Lung (tissue), 12 donors: ENCODE results near the gene ANG. TPM values are rescaled to one million over a fixed set of nuclear protein-coding genes. Genes with fewer than 3 reads are reported as not detected.

Experiments used
- ATAC-seq: fragments of 200-7000 bp; cut with Tn5 transposase; one replicate; pipeline ENCODE4 v1.9.1; 2020; ENCODE audit warnings: moderate number of reproducible peaks; ENCODE audit not compliant: insufficient read depth, low FRiP score
- DNase-seq, 3 donors: peaks; one replicate each; pipeline ENCODE4 v3.0.0-alpha.2; 2013 to 2017
- H3K27ac ChIP-seq, 2 donors: one replicate each; pipeline ENCODE4 v1.5.1; 2013; ENCODE audit warnings: mild to moderate bottlenecking in 2 of 2, moderate library complexity in 2 of 2, control low read depth in 1 of 2, inconsistent platforms in 1 of 2, low read depth in 1 of 2, low read length in 1 of 2
- H3K27me3 ChIP-seq, 3 donors: one replicate each; pipeline ENCODE4 v1.5.1; 2013; ENCODE audit warnings: low read length in 2 of 3; ENCODE audit not compliant: control insufficient read depth in 3 of 3, insufficient read depth in 3 of 3
- H3K36me3 ChIP-seq, 4 donors: one replicate each; pipeline ENCODE4 v1.5.1; 2013; ENCODE audit warnings: low read length in 4 of 4, mild to moderate bottlenecking in 1 of 4, moderate library complexity in 1 of 4; ENCODE audit not compliant: control insufficient read depth in 4 of 4, insufficient read depth in 4 of 4
- H3K4me1 ChIP-seq, 5 donors: one replicate each; pipeline ENCODE4 v1.5.1; 2013; ENCODE audit warnings: low read length in 5 of 5, mild to moderate bottlenecking in 2 of 5, moderate library complexity in 1 of 5; ENCODE audit not compliant: control insufficient read depth in 5 of 5, insufficient read depth in 5 of 5
- H3K4me3 ChIP-seq: one replicate; pipeline ENCODE4 v1.5.1; 2013; ENCODE audit warnings: mild to moderate bottlenecking, control low read depth, moderate library complexity
- H3K9ac ChIP-seq, 2 donors: one replicate each; pipeline ENCODE4 v1.5.1; 2013; ENCODE audit warnings: low read length in 2 of 2, control low read depth in 1 of 2; ENCODE audit not compliant: insufficient read depth in 1 of 2
- H3K9me3 ChIP-seq, 4 donors: one replicate each; pipeline ENCODE4 v1.5.1; 2013; ENCODE audit warnings: low read length in 3 of 4, mild to moderate bottlenecking in 1 of 4, moderate library complexity in 1 of 4; ENCODE audit not compliant: control insufficient read depth in 4 of 4, insufficient read depth in 3 of 4
- WGBS, 2 donors: extraction: QIAGEN DNeasy Blood & Tissue Kit; methylation state at CpG; one replicate each; pipeline ENCODE4 v1.1.7; 2013; 5-methylcytosine and 5-hydroxymethylcytosine counted together
- polyA plus RNA-seq, 2 donors: library from polyadenylated mRNA; stranded (reverse); fragments of 200-250 nt; gene quantifications; one replicate each; pipeline ENCODE4 v1.2.1, GENCODE V29; 2013
- total RNA-seq, 2 donors: library from RNA; depleted of rRNA in 1 of 2; stranded (reverse); fragments of >200 nt in 1 of 2; gene quantifications; one replicate each; pipeline ENCODE4 v1.2.1, GENCODE V29; 2014 to 2021
- TF ChIP-seq, protein P1 (sequence below): IDR thresholded peaks from 2 replicates; pipeline ENCODE4 v1.5.1; 2012; ENCODE audit warnings: mild to moderate bottlenecking; ENCODE audit errors: control extremely low read depth, extremely low read depth
- donor health status: control.
- donor health status: control.
- donor health status: Bipolar disorder and iron deficiency.
- donor health status: healthy.
- donor health status: DM: yes; HTN: yes; CAD: no.

ANG gene
- total and polyA plus RNA-seq, 4 donors: 14.0 to 27.5 (median 18.0) TPM

- peaks cover 0 to 3% (median 0%) of the 10 kb centered on the region in 4 donors for H3K9me3 ChIP-seq
- ATAC-seq (no peak), DNase-seq (no peak)
- H3K27ac ChIP-seq: no peak overlapping the region
- H3K4me1 ChIP-seq: peaks cover 0 to 5% (median 0%) of the 10 kb centered on the region in 5 donors
- no peak overlapping the region for H3K4me3 ChIP-seq
- H3K27me3 ChIP-seq: peaks cover 0 to 82% (median 51%) of the 10 kb centered on the region in 3 donors
- H3K36me3 ChIP-seq: no peaks in the 10 kb centered on the region
- H3K9ac ChIP-seq: no peak overlapping the region
- TF ChIP-seq, protein P1, sequence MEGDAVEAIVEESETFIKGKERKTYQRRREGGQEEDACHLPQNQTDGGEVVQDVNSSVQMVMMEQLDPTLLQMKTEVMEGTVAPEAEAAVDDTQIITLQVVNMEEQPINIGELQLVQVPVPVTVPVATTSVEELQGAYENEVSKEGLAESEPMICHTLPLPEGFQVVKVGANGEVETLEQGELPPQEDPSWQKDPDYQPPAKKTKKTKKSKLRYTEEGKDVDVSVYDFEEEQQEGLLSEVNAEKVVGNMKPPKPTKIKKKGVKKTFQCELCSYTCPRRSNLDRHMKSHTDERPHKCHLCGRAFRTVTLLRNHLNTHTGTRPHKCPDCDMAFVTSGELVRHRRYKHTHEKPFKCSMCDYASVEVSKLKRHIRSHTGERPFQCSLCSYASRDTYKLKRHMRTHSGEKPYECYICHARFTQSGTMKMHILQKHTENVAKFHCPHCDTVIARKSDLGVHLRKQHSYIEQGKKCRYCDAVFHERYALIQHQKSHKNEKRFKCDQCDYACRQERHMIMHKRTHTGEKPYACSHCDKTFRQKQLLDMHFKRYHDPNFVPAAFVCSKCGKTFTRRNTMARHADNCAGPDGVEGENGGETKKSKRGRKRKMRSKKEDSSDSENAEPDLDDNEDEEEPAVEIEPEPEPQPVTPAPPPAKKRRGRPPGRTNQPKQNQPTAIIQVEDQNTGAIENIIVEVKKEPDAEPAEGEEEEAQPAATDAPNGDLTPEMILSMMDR: no peak
- 82 to 84% methylated on average over 4 of the region's 4 CpGs for WGBS, 2 donors
These were observed 32.7 kb upstream of the ANG start for GRCh38 chr14:20655851-20656250.

DNA sequence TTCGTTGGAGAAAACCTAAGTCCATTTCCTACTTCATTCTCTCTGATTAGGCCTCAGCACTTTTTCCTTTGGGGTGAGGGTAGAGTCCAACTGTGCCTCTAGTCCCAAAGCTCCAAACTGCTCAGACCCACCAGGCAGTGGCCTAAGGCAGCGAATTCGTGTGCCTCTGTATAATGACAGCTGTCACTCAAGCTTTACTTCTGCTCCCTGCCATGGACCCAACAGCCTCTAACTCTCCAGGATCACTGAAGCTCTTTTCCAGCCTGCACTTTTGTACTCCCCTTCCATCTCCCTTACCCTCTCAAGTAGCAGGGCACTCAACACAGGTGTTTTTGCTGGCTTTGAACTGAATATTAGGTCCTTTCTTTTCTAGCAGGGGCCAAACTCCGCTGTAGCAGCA, 32.3 kb upstream of the ANG start:
- H3K36me3 ChIP-seq: no peaks in the 10 kb centered on the region
- no peak overlapping the region for H3K9ac ChIP-seq
- peaks cover 0 to 84% (median 51%) of the 10 kb centered on the region in 3 donors for H3K27me3 ChIP-seq
- WGBS, 2 donors: 72 to 74% methylated on average over 4 of the region's 4 CpGs
- H3K4me1 ChIP-seq: peaks cover 0 to 5% (median 0%) of the 10 kb centered on the region in 5 donors
- DNase-seq (no peak), ATAC-seq (no peak)
- no peak overlapping the region for H3K27ac ChIP-seq
- H3K4me3 ChIP-seq: no peak overlapping the region
- peaks cover 0 to 3% (median 0%) of the 10 kb centered on the region in 4 donors for H3K9me3 ChIP-seq
- TF ChIP-seq, protein P1: no peak

DNA sequence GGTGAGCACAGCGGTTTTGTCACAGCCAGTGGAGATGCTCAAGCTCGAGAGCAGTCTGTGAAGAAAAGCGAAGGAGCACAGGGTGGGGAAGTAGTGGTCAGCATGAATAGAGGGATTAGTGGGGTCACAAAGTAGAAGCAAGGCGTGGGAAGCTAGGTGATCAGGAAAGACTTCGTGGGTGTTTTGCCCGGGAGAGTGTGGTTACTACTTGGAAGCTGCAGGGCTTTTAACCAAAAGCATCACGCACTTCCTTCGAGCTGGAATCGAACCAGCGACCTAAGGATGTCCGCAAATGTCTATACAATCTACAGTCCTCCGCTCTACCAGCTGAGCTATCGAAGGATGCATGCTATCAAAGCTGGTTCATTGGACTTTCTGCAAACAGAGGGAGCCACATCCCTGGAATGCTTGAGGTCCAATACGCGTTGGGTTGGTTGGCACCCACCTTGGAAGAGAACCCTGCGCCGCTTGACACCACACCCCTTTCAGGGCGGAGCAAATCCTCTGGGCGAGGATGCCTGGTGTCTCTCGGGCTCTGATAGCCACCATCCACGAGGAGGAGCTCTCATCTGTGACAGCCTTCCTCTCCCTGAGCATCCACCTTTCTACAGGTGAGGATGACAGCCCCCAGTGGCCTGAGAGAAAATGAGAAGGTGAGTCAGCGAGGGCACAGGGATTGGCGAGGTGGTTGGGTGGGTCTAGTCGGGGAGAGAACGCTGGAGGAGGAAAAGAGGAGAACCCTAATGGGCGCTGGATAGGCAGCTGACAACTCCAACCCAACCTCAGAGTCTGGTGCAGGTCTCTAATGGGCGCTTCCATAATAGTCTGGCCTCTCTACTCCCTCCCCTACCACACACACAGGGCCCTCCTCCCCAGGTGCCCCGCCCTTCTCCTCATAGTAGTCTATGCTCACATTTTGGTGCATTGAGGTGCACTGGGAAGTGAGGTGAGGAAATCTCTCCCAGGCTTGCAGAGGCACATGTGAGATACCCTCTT, 31.1 kb upstream of the ANG start:
- ATAC-seq: no peak

More for the DNA sequence above, 31.1 kb upstream of the ANG start:
- Histone ChIP-seq H3K27ac (no peak overlapping the region), H3K27me3 (peaks cover 0 to 82% (median 48%) of the 10 kb centered on the region in 3 donors), H3K9ac (no peak overlapping the region), H3K36me3 (no peaks in the 10 kb centered on the region), H3K9me3 (peaks cover 0 to 3% (median 0%) of the 10 kb centered on the region in 4 donors), H3K4me3 (no peak overlapping the region), H3K4me1 (peaks cover 0 to 5% (median 0%) of the 10 kb centered on the region in 5 donors)
- DNase-seq: no peak
- TF ChIP-seq, protein P1: no peak
- 25 to 26% methylated on average over 28 of the region's 28 CpGs for WGBS, 2 donors
